Measurements from ENCODE around the gene CLIC6. TPM values are rescaled to one million over a fixed set of nuclear protein-coding genes. Genes with fewer than 3 reads are reported as not detected.

Gene CLIC6
- total and polyA plus RNA-seq, 2 of the 8 experiments (the other 6 are each of a cell fraction or from before 2014, with no cell fraction given): 0.42 to 1.3 TPM

- TF ChIP-seq CHD7 (IDR thresholded peaks at IDR 0.05; ENCODE audit: insufficient replicate concordance, low read length) (no peak), SP4 (IDR thresholded peaks at IDR 0.05; ENCODE audit: low read length) (no peak), SIX5 (IDR thresholded peaks at IDR 0.05; ENCODE audit: low read depth, low read length) (no peak), TAF7 (optimal IDR thresholded peaks at IDR 0.05; ENCODE audit: borderline replicate concordance, low read depth, low read length) (no peak), SUZ12 (IDR thresholded peaks at IDR 0.05; ENCODE audit: low read length) (no peak), KDM5A (IDR thresholded peaks at IDR 0.05; ENCODE audit: low read length) (no peak), ASH2L (IDR thresholded peaks at IDR 0.05; ENCODE audit: low read length) (no peak), TAF1 (IDR thresholded peaks at IDR 0.05; ENCODE audit: low read depth, low read length) (no peak), EP300 (IDR thresholded peaks at IDR 0.05; ENCODE audit: borderline replicate concordance in 1 of 2, low read depth in 2 of 2, low read length in 2 of 2) (no peak), BRCA1 (IDR thresholded peaks at IDR 0.05; ENCODE audit: low read depth, low read length) (no peak)
Observed at GRCh38 chr21:34734696-34735095, 65.9 kb downstream of the CLIC6 start (continued).
